GM18909 (cell line): ENCODE results near the gene SPACA4.
"Not testable (repeated sequence)": the region's sequence is repeated elsewhere in the genome, so short reads cannot be mapped to it uniquely, and the experiment has no call there.

Source experiments
- ATAC-seq: cut with Tn5 transposase; IDR thresholded peaks from one replicate; pipeline ENCODE4 v1.9.1; 2021; ENCODE audit warnings: mild to moderate bottlenecking; ENCODE audit not compliant: unreplicated experiment, poor library complexity

The SPACA4 gene

GRCh38 chr19:48606463-48607358 lies at the start of gene SPACA4:
Gene SPACA4, plus strand, starts transcription at chr19:48606742. Its CDS starts 237 bp downstream, at chr19:48606979.
- ATAC-seq = no peak

- ATAC-seq = no peak
These were observed 49.7 kb upstream of the SPACA4 start for GRCh38 chr19:48556825-48557224.

- no peak for ATAC-seq
These were observed 48.4 kb upstream of the SPACA4 start for GRCh38 chr19:48558018-48558684.

- ATAC-seq = no peak
These were observed 46.4 kb upstream of the SPACA4 start for GRCh38 chr19:48560095-48560530.

GRCh38 chr19:48561412-48561811 lies 45.1 kb upstream of the SPACA4 start:
- ATAC-seq = no peak

GRCh38 chr19:48565090-48565489 lies 41.5 kb upstream of the SPACA4 start:
- no peak for ATAC-seq

GRCh38 chr19:48568345-48568886 lies 38.1 kb upstream of the SPACA4 start:
- ATAC-seq = no peak

- no peak for ATAC-seq
These were observed 36.7 kb upstream of the SPACA4 start for GRCh38 chr19:48569814-48570213.

- no peak for ATAC-seq
These were observed 35.0 kb upstream of the SPACA4 start for GRCh38 chr19:48571378-48572162.

GRCh38 chr19:48573163-48573505 lies 33.4 kb upstream of the SPACA4 start:
- no peak for ATAC-seq

- no peak for ATAC-seq
These were observed 30.5 kb upstream of the SPACA4 start for GRCh38 chr19:48575931-48576622.

- not testable (repeated sequence) for ATAC-seq
These were observed 28.6 kb upstream of the SPACA4 start for GRCh38 chr19:48577908-48578307.

- ATAC-seq = no peak
These were observed 27.7 kb upstream of the SPACA4 start for GRCh38 chr19:48578891-48579290.

- ATAC-seq = no peak
These were observed 24.4 kb upstream of the SPACA4 start for GRCh38 chr19:48582168-48582567.

GRCh38 chr19:48587387-48587786 lies 19.2 kb upstream of the SPACA4 start:
- no peak for ATAC-seq

GRCh38 chr19:48588670-48589401 lies 17.7 kb upstream of the SPACA4 start:
- no peak for ATAC-seq

- ATAC-seq = no peak
These were observed 15.5 kb upstream of the SPACA4 start for GRCh38 chr19:48591021-48591420.

GRCh38 chr19:48595171-48595570 lies 11.4 kb upstream of the SPACA4 start:
- no peak for ATAC-seq

- no peak for ATAC-seq
These were observed 10.7 kb upstream of the SPACA4 start for GRCh38 chr19:48595833-48596232.
